Measurements from ENCODE around the gene EFNB1.

EFNB1 gene

GRCh38 chrX:68847172-68847571 lies 18.4 kb downstream of the EFNB1 start:
- no peak for DNase-seq (ENCODE audit: low read depth)
- no peak overlapping the region for H3K4me3 ChIP-seq (ENCODE audit: low read length)
- no peak for TF ChIP-seq CTCF (conservative IDR thresholded peaks at IDR 0.05; ENCODE audit: low read length)

- H3K4me3 ChIP-seq (ENCODE audit: low read length): no peak overlapping the region
- DNase-seq (ENCODE audit: low read depth): no peak
- TF ChIP-seq CTCF (conservative IDR thresholded peaks at IDR 0.05; ENCODE audit: low read length): no peak
Observed at GRCh38 chrX:68848189-68848940, 19.5 kb downstream of the EFNB1 start.

- no peak for TF ChIP-seq CTCF (conservative IDR thresholded peaks at IDR 0.05; ENCODE audit: low read length)
- no peak overlapping the region for H3K4me3 ChIP-seq (ENCODE audit: low read length)
- no peak for DNase-seq (ENCODE audit: low read depth)
Observed at GRCh38 chrX:68851082-68851481, 22.3 kb downstream of the EFNB1 start.

GRCh38 chrX:68852046-68852445 lies 23.2 kb downstream of the EFNB1 start:
- no peak for TF ChIP-seq CTCF (conservative IDR thresholded peaks at IDR 0.05; ENCODE audit: low read length)
- DNase-seq (ENCODE audit: low read depth): no peak
- no peak overlapping the region for H3K4me3 ChIP-seq (ENCODE audit: low read length)

GRCh38 chrX:68853665-68854251 lies 24.9 kb downstream of the EFNB1 start:
- no peak for DNase-seq (ENCODE audit: low read depth)
- H3K4me3 ChIP-seq (ENCODE audit: low read length): no peak overlapping the region
- no peak for TF ChIP-seq CTCF (conservative IDR thresholded peaks at IDR 0.05; ENCODE audit: low read length)

- H3K4me3 ChIP-seq (ENCODE audit: low read length): no peak overlapping the region
- TF ChIP-seq CTCF (conservative IDR thresholded peaks at IDR 0.05; ENCODE audit: low read length): no peak
- no peak for DNase-seq (ENCODE audit: low read depth)
Observed at GRCh38 chrX:68865300-68865699, 36.5 kb downstream of the EFNB1 start.

- H3K4me3 ChIP-seq (ENCODE audit: low read length): no peak overlapping the region
- DNase-seq (ENCODE audit: low read depth): no peak
- TF ChIP-seq CTCF (conservative IDR thresholded peaks at IDR 0.05; ENCODE audit: low read length): no peak
Observed at GRCh38 chrX:68865926-68866325, 37.1 kb downstream of the EFNB1 start.
